Measurements from ENCODE around the gene CHST1.

Gene CHST1

DNA sequence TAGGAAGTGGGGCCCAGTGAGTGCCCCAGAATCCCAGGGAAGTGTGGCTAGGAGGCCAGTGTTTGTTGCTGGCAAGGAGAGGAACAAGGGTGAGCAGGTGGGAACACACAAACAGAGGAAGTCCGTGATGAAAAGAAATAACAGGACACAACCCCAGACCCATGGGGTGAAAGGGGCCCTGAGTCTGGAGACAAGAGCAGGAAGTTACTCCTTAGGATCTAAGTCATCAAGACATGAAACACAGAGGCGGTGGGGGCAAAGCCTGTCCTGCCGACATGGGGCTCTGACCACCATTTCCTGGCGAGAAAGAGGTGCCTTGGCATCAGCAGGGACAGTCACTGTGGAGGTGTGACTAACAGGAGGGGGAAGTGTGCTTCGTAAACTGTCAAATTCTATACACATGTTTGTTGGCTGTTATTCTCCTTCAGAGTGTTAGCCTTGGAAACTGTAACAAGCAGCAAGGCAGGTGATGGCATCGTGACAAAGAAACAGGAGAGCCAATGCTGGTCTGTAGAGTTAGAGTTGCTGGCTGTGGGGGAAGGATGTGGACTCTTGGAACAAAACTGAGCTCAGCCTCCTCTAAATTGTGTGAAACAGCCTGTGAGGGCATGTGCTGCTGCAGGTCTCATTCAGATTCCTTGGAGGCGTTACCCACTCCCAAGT is 21.7 kb downstream of the CHST1 start:
- no peak for DNase-seq

DNA sequence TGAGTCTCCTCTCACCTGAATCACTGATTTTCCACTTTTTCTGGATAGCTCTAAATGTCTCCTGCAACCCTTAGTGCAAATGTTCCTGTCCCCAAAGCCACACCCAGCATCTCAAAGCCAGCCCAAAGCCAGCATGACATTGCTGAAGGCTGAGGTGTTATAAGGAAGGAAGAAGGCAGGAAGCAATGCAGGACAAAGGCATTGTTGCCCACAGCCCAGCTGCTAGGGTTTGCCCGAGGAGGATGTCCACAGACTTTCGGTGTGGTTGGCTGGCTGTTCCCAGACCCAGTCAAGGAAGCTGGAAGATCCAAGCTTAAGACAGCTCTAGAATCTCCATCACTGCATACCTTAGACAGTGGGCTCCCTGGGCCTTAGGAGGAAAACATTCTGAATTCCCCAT is 23.5 kb downstream of the CHST1 start:
- no peak for DNase-seq

DNA sequence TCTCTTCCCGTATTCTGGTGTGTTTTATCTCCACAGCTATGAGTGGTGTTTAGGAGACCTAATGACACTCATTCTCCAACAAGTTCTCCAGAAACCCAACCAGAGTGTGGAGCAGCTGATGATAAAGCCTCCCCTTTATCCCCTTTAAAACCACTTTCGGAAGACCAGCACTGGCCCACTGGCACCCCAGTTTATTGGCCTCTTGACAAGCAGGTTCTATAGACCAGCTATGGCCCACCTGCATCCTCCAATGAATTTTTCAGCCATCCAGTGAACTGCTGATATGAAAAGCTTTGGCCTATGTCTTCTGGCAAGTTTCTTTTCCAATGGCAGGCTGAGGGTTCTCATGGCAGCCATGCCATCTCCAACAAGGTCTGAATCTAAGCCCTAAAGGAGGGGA is 27.4 kb downstream of the CHST1 start:
- DNase-seq: no peak

DNA sequence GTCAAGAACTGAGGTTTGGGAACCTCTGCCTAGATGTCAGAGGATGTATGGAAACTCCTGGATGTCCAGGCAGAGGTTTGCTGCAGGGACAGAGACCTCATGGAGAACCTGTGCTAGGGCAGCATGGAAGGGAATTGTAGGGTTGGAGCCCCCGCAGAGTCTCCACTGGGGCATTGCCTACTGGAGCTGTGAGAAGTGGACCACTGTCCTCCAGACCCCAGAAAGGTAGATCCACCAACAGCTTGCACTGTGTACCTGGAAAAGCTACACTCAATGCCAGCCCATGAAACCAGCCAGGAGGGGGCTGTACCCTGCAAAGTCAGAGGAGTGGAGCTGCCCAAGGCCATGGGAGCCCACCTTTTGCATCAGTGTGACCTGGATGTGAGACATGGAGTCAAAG is 29.5 kb downstream of the CHST1 start:
- no peak for DNase-seq

DNA sequence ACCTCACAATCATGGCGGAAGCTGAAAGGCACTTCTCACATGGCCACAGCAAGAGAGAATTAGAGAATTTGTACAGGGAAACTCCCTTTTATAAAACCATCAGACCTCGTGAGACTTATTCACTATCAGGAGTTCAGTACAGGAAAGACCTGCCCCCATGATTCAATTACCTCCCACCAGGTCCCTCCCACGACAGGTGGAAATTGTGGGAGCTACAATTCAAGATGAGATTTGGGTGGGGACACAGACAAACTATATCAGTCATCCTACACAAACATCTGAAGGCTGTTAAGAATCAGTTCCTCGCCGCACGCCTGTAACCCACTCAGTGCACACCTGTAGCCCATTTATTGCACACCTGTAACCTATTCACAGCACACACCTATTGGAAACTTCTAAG is 39.8 kb downstream of the CHST1 start:
- DNase-seq: no peak

DNA sequence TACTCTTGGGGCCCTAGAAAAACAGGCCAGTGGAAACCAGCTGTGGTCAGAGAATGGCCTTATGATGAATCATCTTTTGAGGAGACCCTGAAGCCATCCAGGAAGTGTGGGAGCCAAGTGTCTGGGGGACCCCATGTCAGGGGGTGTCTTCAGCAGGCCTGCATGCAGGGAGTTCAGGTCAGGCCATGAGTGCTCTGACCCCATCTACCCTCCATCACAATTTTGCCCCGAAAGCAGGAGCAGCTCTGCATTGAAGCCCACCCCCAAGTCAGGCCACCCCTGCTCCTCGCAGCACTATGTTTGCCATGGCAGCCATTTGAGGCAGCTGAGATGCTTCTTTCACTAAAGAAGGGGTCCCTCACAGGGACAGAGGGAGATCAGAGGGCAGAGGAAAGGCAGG is 41.3 kb downstream of the CHST1 start:
- DNase-seq: no peak

DNA sequence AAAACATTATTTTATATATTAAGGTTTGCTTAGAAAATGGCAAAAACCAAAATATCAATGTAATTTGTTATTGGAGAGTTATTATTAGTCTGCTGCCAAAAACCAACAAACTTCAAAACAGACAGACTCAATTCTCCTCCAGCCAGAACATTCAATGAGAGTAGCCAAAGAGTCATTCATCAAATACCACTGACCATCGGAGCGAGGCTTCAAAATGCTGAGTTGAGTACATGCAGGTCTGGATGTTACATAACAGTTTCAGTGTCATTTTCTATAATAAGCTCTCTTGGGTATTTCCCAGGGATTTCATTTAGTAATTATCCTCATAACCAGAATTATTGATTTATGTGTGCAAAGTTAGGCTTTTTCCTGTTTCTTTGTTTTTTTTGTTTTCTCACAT is 42.6 kb downstream of the CHST1 start:
- no peak for DNase-seq

DNA sequence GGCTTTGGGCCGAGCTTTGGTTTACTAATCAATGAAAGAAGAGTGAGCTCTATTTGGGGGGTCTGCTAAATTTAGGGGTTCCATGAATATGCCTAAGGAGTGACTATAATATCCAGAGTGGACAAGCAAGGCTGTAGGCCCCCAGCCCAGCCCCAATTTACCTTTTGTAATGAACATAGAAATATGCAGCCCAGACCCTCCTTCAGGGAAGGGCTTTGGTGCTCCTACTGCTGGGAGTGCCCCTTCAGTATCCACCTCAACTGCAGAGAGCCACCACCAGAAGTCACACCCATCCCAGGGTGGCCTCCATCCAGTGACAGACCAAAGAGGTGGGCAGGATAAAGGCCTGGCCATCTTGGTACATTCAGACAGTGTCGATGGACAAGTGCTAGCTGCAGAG is 43.1 kb downstream of the CHST1 start:
- DNase-seq: no peak

DNA sequence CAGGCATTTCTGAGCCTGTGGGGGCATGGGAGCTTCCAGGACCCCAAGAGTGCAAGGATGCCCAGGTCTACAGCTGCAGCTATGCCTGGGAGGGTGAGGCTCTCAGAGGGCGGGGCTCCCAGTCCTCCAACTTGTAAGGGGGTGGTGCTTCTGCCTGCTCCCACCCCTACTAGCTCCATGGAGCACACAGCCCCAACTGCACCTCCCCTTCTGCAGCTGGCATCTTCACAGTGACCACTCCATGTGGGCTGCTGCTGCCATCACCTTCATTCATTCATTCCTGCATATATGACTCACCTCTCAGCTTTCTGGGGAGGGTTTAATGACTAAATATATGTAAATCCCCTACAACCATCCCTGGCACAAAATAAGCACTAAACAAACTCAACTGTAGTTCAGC is 43.8 kb downstream of the CHST1 start:
- DNase-seq: no peak

DNA sequence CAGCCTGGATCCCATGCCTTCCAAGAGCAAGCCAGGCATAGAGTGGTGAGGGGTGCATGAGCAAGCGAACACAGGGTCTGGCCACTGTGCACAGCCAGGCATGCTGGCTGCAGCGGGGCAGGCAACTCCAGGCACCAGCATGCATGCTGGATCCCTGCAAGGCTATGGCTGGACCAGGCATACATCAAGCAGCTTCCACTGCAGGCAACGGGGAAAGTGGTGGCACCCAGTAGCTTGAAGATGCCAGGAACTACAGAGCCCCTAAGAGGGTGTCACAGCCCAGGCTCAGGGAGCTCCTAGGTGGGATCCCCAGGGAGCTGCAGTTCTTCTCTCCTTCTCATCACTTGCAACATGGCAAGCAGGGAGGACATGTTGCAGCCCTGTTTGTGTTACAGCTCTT is 45.2 kb downstream of the CHST1 start:
- no peak for DNase-seq

DNA sequence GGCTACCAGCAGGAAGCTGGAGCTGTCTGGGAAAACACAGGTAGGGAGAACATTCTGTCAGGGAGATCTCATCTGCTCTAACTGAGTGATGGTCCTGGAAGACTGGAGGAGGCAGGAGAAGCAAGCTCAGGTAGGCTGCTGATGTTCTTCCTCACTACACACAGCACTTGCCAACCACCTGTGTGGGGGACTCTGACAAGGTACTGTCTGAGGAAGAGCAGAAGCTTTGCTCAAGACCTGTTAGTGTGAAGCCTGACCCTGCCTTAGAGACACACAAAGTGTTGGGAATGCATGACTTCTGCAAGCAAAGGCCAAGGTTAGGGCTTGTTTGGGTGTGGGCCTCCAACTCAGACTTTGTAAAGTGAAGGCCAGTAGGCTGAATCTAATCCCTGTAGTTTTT is 46.5 kb downstream of the CHST1 start:
- no peak for DNase-seq

DNA sequence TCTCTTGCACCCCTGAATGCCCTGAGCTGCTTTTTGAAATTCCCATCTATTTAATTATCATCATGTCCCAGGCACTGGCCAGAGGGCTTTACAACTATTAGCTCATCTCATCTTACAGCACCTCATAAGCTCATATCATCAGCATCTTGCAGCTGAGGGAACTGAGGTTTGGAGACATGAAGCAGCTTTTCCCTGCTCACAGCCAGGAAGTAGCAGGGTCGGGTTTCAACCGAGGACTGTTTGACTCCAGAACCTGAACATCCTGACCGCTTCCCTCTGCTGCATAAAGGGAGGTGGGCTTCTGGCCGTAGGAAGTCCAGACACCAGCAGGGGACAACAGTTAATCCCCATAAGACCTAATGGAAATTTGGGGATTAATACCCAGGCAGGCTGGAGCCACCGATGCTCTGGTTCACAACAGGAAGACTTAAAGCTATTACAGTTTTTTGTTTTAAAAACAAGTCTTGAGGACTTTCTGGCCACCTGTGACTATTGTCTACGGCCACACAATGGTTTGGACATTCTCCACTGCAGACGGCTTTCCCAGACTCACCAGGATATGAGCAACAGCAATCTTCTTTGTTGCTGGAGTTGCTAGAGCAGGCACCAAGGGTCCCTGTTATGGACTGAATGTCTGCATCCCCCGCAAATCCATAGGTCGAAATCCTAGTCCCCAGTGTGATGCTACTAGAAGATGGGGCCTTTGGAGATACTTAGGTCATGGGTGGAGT is 47.4 kb downstream of the CHST1 start:
- DNase-seq: no peak

DNA sequence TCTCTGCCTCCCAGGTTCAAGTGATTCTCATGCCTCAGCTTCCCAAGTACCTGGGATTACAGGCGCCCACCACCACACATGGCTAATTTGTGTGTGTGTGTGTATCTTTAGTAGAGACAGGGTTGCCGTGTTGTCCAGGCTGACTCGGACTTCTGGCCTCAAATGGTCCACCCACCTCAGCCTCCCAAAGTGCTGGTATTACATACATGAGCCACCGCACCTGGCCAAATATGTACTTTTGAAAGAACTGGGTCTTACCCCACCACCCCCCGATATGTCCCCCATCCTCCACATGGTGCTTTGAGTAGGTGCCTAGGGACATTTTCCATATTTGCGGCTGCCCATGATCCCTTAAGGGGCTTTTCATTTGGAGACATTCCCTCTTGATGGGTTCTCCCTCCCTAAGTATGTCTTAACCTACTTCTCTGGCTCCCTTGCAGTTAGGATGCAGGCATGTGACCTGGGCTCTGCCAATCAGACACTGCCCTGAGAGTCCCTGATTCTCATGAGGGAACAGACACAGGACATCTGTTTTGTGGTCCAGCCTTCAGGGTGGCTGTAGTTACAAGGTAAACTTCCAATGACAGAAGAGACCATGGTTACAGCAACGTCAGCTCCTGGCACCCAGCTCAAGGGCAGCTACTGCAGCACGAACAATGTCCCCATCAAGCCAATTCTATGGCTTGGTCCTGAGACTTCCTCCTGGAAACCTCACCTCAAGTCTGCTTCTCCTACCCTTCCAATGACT is 48.4 kb downstream of the CHST1 start:
- DNase-seq: no peak

DNA sequence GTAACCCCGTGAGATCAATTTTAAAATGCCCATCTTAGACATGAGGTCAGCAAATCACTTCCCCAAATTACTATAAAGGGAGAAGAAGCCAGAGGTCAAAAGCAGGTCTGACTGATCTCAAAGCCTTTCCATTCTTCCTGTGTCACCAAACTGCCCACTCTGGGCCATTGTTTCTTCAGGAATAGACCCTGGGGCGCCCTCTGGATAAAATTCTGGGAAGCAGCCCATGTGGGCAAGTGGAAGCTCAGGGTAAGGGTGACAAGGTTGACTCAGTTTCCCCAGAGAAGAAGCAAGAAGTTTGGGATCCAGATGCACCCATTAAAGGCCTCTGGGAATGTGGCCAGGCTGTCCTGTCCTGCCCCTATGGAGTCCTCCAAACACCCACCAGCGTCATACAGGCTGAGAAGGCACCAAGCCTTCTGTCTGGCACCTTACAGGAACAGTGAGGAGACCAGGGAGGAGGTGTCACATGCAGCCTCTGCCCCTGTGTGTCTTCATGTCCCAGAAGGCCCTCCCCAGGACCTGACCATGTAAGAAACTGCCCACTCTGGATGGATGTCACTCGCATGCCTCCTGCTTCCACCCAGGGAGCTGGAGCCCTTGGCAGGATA is 50.1 kb downstream of the CHST1 start:
- DNase-seq: no peak

DNA sequence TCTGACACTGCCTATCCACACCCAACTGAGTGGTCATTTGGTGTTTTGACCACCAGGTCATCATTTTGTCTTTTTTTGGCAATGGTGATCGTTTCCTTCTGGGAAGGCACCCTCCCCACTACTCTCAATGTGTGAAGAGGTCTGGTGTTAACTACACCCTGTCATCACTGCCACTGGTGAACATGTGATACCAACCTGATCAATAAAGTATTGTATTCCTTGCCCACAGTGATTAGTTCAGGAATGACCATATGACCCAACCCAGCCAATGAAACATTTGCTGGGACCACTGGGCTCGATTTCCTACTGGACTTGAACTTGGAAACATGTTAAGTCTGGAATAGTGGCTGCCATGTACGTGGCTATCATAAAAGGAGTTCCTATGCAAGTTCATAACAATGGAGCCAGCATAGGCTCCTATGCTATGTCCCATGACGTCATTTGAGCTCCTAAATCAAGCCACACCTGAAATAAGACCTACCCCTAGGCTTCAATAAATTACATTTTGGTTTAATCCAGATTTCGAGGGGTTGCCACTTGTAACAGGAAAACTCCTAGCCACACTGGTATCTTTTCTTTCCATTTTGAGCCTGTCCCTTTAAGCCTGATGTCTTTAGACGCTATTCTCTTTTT is 51.1 kb downstream of the CHST1 start:
- no peak for DNase-seq

DNA sequence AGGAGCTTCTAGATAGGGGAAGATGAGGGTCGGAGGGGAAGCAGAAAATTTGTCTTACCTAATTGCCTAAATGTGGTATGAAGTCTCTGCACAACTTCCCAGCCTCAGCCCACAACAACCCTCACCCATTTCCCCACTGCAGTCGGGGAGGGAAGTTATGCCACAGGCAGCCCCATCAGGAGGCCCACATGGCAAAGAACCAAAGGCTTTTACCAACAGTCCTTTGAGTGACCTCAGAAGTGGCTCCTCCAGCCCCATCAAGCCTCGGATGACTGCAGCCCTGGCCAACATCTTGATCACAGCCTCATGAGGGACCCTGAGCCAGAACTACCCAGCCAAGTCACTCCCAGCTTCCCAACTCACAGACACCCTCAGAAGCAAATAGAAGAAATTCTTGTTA is 54.8 kb downstream of the CHST1 start:
- DNase-seq: no peak

DNA sequence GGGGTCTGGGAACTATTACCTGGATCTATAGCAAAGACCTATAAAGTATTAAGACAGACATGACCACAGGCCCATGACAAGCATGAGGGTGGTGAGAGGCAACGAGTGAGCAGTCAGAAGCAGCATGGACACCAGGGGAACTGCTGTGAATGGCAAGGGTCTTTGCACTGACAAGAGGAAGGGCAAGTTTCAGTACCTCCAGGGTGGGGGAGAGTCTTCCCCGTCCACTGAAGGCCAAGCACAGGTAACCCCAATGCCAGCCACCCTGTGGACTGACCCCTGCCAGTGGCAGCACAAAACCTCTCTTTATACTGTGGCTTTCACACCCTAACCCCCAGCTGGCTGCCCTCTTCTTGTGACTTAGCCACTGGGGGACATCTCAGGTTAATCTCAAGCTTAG is 55.5 kb downstream of the CHST1 start:
- no peak for DNase-seq

DNA sequence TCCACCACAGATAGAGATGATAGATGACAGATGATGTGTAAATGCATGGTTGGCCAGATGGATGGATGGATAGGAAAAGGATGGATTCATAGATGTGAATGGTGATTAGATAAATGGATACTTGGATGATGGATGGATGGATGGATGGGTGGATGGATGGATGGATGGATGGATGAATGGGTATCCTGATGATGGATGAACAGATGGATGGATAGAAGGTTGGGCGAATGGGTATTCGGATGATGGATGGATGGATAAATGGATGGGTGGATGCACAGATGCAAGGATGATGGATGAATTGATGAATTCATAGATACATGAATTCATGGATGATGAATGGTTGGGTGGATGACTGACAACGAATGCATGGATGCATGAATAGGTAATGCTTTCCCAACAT is 56.1 kb downstream of the CHST1 start:
- no peak for DNase-seq

DNA sequence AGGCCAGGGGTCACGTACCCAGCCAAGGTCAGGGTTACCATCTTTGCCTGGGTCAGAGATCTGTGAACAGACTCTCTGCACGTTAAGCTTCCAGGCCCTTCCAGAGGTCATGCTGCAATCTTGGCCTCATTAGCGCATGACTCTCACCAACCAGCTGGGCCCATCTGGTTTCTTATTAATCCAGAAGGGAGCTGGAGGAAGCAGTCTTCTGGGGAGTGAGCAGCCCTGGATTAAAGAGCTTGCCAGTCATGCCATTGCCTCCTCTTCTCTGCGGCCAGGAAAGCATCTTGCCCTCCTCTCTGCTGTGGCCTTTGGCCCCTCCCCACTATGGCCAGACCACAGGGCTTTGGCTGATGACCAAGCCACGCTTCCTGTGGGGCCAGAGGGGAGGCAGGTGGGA is 57.4 kb downstream of the CHST1 start:
- peak; percentile 68 for DNase-seq

DNA sequence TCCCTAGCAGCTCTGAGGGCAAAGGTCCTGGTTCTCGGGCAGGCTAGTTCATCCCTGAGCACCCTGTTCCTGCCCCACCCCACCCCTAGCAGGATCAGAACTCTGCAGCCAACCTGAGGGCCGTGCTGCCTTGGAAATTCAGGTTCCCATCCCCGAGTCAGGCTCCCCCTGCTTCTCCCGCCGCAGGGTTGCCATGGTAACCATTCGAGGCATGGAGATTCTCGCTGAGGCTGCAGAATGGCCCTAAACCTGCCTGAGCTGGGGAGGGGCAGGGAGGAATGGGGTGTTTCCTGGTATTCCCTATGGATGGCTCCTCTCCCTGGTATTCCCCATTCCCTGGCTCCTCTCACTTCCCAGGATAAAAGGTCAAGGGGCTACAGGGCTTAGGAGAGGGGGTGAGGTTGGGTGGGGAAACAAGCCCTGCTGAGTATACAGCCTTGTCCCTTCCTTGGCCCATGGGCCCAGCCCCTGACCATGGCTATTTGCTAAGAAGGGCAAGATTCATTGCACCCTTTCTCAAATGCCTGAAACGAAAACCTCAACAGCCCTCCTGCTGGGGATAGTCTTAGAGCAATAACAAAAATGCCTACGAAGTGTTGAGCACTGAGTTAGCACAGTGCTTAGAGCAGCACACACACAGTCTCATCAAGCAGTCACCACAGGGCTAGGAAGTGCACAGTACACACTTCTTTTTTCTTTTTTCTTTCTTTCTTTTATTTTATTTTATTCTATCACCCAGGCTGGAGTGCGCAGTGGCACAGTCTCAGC is 58.7 kb downstream of the CHST1 start:
- DNase-seq: peak; percentile 87

DNA sequence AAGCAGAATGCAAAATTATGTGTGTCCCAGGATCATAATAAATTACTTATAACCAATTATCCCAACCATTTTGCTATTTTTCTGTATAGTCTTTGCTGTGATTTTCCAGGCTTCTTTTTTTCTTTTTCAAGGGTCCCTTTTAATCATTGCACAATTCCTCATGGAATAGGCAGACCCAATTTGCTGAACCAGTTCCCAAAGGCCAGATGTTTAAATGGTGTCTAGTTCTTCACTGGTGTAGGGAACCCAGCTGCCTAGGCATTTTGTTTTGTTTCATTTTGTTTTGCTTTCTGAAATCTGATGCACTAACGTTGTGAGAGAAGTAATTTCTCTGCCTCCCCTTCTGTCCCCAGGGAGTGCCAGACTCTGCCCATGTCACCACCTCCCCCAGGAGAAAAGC is 60.4 kb downstream of the CHST1 start:
- DNase-seq: no peak

DNA sequence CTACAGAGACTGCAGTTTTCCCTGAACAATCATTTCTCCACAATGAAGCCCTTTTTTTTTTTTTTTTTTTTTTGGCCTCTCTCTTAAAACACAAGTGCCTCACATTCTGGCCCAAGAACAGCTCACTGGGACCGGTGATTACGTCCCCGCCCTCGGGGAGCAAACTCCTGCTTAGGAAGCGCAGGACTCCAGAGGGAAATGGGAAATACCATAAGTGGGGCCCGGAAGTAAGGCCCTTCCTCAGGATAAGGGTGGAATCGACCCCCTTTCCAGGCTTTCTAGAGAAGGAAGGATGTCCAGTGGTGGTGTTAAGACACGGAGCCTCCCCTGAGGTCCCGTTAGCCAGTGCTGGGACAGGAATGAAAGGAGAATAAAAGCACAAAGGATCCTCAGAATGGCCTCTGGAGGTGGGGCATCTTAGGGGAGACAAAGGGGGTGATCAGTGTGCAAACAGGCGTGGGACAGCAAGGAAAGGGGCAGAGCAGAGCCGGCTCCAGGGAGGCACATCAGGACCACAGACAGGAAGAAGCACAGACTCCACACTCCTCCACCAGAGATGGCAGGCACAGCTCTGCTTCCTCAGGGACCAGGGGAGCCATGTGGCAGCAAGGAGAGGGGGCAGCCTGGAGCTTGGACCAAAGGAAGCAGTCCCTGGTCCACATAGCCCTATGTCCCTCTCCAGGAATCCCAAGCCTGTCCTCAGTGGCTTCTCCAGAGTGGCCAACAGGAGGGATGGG is 61.3 kb downstream of the CHST1 start:
- no peak for DNase-seq

Measured in eye (tissue), 1 donor.